Peyer's patch (tissue), 4 donors: ENCODE data around the gene CA10.

Experiments used
- POLR2A ChIP-seq, 2 donors: fragments of 450-650 bp; IDR thresholded peaks; one replicate each; pipeline ENCODE4 v1.5.1; 2017; ENCODE audit warnings: antibody characterized with exemption in 2 of 2, mild to moderate bottlenecking in 2 of 2, moderate library complexity in 2 of 2
- TF ChIP-seq, protein P1 (sequence below), 6 experiments: fragments of 450-650 bp in 4 of 6; fragments of 200-600 bp in 2 of 6; sonication (generic) in 1 of 6; IDR thresholded peaks; one replicate each; pipeline ENCODE4 v1.5.1; 2017 to 2019; ENCODE audit warnings: antibody characterized with exemption in 6 of 6, mild to moderate bottlenecking in 3 of 6, moderate library complexity in 1 of 6

DNA sequence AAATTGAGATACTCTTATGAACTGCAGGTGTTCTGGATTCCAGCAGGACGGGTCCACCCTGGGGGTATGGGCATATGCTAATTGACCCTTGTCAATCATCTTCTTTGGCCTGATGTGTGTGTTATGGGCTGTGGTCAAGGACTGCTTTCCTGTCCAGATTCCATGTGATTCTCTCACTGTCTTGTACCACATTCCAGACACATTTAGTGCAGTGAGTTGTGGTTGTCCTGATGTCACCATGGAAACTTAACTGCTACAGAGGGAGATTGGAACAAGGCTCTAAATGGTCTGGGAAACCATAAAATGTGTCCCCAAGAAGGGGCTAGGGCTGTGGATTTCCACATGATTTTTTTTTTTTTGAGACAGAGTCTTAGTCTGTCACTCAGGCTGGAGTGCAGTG lies 530.7 kb downstream of the CA10 start:
- TF ChIP-seq, protein P1, sequence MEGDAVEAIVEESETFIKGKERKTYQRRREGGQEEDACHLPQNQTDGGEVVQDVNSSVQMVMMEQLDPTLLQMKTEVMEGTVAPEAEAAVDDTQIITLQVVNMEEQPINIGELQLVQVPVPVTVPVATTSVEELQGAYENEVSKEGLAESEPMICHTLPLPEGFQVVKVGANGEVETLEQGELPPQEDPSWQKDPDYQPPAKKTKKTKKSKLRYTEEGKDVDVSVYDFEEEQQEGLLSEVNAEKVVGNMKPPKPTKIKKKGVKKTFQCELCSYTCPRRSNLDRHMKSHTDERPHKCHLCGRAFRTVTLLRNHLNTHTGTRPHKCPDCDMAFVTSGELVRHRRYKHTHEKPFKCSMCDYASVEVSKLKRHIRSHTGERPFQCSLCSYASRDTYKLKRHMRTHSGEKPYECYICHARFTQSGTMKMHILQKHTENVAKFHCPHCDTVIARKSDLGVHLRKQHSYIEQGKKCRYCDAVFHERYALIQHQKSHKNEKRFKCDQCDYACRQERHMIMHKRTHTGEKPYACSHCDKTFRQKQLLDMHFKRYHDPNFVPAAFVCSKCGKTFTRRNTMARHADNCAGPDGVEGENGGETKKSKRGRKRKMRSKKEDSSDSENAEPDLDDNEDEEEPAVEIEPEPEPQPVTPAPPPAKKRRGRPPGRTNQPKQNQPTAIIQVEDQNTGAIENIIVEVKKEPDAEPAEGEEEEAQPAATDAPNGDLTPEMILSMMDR (IDR thresholded peaks at IDR 0.05): no peak
- no peak for TF ChIP-seq POLR2A (IDR thresholded peaks at IDR 0.05)
